ENCODE results near the gene CLEC19A.
"Not testable (repeated sequence)": the region's sequence is repeated elsewhere in the genome, so short reads cannot be mapped to it uniquely, and the experiment has no call there.

CLEC19A gene

DNA sequence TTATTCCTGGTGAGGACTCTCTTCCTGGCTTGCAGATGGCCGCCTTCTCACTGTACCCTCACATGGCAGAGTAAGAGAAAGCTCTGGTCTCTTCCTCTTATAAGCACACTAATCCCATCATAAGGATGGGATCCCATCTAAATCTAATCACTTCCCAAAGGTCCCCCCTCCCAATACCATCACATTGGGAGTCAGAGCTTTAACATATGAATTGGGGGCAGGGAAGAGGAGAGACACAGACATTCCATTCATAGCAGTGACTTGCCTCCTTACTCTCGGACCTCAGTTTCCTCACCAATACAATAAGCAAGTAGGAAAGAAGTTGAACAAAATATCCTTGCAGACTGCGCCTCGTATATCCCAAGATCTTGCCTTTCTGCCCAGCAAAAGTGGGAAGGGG is 1.7 kb downstream of the CLEC19A start:
- DNase-seq: no peak

- DNase-seq: no peak
Observed at GRCh38 chr16:19288872-19289799, 3.6 kb downstream of the CLEC19A start.

GRCh38 chr16:19289811-19290485 is 4.4 kb downstream of the CLEC19A start:
- DNase-seq: no peak

DNA sequence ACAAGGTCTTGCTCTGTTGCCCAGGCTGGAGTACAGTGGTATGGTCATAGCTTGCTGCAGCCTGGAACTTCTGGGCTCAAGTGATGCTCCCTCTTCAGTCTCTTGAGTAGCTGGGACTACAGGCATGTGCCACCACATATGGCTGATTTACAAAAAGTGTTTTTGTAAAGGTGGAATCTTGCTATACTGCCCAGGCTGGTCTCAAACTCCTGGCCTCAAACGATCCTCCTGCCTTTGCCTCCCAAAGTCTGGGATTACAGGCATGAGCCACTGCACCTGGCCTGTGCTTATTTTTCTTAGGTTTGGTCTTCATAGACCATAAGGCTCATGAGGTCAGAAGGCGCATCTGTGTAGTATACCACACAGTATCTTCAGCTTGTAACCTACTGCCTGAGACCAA is 5.3 kb downstream of the CLEC19A start:
- DNase-seq: no peak

DNA sequence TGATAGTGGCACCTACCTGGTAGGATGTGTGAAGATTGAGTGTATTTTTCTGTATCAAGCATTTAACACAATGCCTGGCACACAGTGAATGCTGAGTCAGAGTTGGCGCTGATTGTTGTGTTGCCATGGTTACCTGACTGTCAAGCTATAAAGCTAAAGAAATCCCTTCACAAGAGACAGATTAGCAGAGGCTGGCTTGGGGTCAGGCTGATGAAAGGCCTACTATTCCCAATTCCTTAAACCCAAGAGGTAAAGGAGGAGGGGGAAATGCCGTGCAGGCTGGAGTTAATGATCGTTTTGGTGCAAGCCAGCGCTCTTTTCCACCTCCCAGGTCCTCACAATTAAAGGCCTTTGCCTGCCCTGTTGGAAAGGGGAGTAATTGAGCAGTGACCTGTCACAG is 5.9 kb downstream of the CLEC19A start:
- DNase-seq: no peak

GRCh38 chr16:19292186-19292585 is 6.7 kb downstream of the CLEC19A start:
- DNase-seq: no peak

GRCh38 chr16:19294156-19294649 is 8.7 kb downstream of the CLEC19A start:
- DNase-seq: no peak

GRCh38 chr16:19295393-19295792 is 9.9 kb downstream of the CLEC19A start:
- DNase-seq: no peak

GRCh38 chr16:19297454-19297853 is 11.9 kb downstream of the CLEC19A start:
- DNase-seq: no peak

DNA sequence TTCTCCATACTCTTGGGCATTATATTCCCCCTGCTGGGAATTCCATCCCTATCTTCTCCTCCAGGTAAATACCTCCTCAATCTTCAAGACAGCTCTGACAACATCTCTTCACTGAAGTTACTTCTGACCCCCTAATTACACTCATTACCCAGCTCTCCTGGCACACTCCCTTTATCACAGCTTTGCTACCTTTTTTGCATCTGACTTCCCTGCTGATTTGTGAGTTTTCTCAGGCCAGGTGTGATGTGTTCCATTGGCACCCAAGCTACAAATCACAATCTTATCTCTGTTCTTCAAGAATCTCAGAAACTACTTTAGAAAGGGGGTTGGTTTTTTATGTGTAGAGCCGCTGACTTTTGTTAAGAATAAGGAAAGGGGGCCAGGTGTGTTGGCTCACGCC is 14.0 kb downstream of the CLEC19A start:
- DNase-seq: no peak

DNA sequence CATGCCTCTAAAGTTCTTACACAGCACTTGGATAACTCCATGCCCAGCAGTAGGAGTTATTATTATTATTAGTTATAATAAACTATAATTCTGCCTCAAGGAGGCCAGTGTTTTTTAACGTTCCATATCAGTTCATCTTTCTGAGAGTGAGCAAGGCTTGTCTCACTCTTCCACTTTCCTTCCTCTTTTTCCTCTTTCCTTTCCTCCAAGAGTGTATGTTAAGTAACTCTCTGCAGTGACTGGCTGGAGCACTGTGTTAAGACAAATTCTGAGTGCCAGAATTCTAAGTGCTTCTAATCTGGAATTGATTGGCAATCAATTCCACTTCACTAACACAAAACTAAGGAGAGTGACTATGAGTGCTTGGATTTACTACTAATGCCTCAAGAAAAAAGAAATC is 16.4 kb downstream of the CLEC19A start:
- DNase-seq: no peak

DNA sequence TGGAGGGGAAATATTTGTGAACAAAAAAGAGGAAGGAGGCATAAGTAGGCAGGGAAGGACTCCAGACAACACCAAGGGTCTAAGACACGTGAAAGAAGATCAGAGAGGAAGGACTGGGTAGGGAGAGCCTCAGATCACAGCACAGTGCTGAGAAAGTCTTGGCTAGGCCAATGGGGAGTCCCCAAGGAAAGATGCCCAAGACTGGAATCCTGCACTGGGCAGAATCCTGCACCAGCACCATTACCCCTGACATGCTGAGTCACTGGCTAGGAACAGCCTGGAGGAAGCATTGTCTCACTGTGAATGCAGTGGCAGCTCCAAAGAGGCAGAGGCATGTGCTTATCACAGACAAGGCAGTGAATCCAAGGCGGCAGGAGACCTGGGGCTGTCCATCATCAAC is 19.2 kb downstream of the CLEC19A start:
- no peak for DNase-seq

- no peak for DNase-seq
Observed at GRCh38 chr16:19305443-19305842, 19.9 kb downstream of the CLEC19A start.

- no peak for DNase-seq
Observed at GRCh38 chr16:19307587-19308241, 22.2 kb downstream of the CLEC19A start.

DNA sequence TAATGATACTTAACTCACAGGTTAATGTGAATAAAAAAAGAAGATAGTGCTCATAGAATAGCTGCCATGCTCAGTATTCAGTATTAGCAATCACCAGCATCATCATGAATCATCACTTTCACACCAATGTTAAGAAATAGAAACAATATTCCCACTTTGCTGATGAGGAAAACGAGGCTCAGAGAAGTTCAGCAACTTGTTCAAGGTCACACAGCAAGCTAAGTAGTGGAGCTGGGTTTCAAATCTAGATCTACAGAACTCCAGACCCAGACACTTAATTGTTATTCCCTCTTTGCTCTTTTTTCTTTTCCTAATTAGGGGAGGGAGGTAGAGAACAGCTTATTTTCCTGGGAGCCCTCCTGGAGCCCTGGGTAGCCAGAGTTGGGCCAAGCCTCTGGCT is 22.9 kb downstream of the CLEC19A start:
- DNase-seq: no peak

DNA sequence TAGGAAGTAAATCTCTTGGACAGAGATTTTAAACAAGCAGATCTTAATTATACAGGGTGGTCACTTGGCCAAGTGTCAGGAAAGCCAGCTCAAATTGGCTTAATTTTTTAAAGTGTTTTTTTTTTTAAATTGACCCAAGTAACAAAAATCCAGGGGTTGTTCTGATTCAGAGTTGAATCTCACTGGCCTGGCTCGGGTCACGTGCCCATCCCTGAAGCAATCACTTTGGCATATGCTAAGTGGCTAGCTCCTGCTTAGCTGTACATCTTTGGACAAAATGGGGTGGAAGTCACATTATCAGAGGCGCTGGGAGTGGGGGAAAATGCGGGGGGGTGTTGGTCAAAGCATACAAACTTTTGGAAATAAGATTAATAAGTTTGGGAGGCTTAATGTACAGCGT is 23.6 kb downstream of the CLEC19A start:
- no peak for DNase-seq

DNA sequence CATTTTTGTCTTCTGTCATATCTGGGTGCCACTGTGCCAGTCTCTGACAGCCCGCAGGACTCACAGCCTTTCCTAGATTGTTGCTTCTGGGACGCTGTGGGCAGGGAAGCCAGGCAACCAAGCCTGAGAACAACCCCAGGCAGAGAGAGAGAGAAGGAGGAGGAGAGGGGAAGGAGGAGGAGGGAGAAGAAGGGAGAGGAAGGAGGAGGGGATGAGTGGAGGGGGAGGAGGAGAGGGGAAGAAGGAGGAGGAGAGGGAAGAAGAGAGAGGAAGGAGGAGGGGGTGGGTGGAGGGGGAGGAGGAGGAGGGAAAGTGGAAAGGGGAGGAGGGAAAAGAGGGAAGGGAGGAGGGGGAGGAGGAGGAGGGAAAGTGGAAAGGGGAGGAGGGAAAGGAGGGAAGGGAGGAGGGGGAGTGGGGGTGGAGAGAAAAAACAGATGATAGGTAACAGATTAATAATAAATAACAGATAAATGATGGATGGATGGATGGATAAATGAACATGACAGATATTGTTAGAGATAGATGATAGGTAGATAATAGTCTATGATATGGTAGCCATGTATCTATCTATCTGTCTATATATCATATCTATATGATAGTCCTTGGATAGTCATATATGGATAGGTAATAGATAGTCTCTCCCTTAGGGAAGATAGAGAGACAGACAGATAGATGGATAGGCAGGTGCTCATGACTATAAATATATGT is 29.3 kb downstream of the CLEC19A start:
- DNase-seq: no peak

DNA sequence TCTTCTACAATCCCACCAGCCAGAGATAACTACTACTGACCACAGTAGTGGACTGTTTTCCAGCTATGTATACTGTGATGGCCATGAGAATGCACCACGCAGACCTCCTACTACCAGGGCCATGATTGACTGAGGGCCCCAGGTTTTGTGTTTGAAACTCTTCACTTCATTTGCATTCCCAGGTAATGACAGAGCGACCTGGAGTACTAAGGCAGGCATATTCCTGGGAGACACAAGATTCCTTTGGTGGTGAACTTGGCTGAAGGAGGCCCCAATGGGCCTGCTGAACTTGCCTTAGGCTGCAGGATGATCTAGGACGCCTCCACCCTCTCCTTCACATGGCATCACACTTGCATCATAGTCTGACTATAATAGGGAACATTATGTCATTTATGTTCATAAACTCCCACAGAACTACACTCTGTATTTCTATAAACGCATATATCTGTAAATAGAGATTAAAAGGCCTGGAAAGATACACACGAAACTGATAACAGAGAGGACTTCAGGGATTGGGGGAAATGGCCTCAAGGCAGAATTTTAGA is 30.4 kb downstream of the CLEC19A start:
- DNase-seq: no peak

DNA sequence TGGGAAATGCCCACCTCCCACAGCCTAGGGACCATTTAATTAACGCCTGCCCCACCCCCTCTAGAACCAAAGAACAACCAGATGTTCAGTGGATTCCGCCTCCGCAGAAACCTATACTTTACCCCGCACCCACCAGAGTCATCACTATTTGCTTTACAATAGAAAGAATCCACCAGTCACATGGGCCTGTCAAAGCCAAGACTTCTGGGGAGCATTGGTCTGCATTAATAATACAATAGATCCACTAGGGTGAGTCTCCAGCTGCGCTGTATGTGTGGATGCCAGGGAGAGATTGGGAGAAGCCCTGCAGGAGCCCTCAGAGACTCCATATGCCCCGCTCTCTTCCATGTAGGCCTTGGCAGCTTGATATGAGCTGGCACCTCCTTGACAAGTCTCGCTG is 31.3 kb downstream of the CLEC19A start:
- DNase-seq: no peak

DNA sequence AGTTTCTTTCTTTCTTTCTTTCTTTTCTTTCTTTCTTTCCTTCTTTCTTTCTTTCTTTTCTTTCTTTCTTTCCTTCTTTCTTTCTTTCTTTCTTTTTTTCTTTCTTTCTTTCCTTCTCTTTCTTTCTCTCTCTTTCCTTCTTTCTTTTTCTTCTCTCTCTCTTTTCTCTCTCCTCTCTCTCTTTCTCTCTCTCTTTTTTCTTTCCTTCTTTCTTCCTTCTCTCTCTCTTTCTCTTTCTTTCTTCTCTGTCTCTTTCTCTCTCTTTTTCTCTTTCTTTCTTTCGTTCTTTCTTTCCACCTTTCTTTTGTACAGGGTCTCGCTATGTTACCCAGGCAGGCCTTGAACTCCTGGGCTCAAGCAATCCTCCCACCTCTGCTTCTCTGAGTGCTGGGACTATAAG is 35.7 kb downstream of the CLEC19A start:
- not testable (repeated sequence) for DNase-seq

DNA sequence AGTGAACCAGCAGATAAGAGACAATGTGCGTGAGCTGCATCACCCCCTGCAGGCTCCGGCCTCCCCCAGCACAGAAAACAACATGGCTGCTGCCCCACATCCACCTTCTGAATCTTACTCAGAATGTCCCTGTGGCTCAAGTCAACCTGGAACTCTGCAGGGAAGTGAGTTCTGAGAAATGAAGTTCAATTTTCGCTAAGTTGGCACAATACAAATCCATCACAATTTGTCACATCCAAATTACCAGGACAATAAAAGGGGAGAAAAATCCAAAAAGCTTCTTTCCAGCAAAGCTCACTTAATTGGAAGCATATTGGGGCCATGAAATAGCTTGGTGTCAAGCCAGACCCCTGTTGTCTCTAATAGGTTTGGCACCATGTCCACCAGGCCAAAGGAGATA is 38.1 kb downstream of the CLEC19A start:
- no peak for DNase-seq

GRCh38 chr16:19328364-19328763 is 42.8 kb downstream of the CLEC19A start:
- no peak for DNase-seq

DNA sequence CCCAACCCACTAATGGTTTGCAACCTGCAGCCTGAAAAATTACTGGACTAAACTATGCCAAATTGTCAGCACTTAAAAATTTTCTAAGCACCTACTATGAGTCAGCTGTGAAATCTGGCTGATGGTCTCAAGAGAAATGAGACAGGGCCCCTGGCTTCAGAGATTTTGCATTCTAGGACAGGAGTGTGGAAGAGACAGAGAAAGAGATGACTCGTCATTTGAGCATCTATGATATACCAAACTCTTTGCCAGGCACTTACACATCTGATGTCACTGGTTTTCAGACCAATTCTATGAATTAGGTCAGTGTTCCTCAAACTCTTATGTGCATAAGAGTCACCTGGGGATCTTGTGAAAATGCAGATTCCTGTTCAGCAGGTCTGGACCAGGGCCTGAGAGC is 44.4 kb downstream of the CLEC19A start:
- no peak for DNase-seq

Data from cortex of kidney (tissue), 1 donor.